IMR-90 (cell line): ENCODE results near the gene LINS1. TPM values are rescaled to one million over a fixed set of nuclear protein-coding genes. Genes with fewer than 3 reads are reported as not detected.

ENCODE experiments used
- ATAC-seq: fragments of 200-7000 bp; cut with Tn5 transposase; 2 replicates; pipeline ENCODE4 v1.9.1; 2020; ENCODE audit warnings: low read depth, mild to moderate bottlenecking, moderate library complexity
- BruUV-seq: library from RNA; stranded (reverse); fragments of 400-500 nt; replicated peaks from 2 replicates; lab custom pipeline; 2021; lab: Mats Ljungman, UMichigan
- CTCF ChIA-PET: fragments of 300-600 bp; formaldehyde crosslinking; extraction: SDS; loops from one replicate; lab custom pipeline; 2021; ENCODE audit warnings: antibody characterized with exemption; lab: Yijun Ruan, JAX
- POLR2A ChIA-PET: fragments of 300-600 bp; sonication (Branson Sonifier 250); formaldehyde crosslinking; loops from one replicate; lab custom pipeline; 2022; ENCODE audit warnings: antibody characterized with exemption; ENCODE audit not compliant: unreplicated experiment; lab: Charles Lee
- DNase-seq: peaks from one replicate; pipeline ENCODE4 v3.0.0; 2013
- H2AFZ ChIP-seq: replicated peaks from 2 replicates; pipeline ENCODE3; 2013; ENCODE audit warnings: low read length, mild to moderate bottlenecking; ENCODE audit not compliant: poor library complexity
- H2AK5ac ChIP-seq: 2 replicates; pipeline ENCODE4 v1.6.1; 2013; ENCODE audit warnings: low read depth, low read length, inconsistent platforms
- H2AK9ac ChIP-seq: replicated peaks from 2 replicates; pipeline ENCODE3; 2013; ENCODE audit warnings: mild to moderate bottlenecking, low read depth, low read length, moderate library complexity; ENCODE audit not compliant: poor library complexity
- H2BK120ac ChIP-seq: 2 replicates; pipeline ENCODE4 v1.6.1; 2013; ENCODE audit warnings: low read depth, low read length, inconsistent platforms
- H2BK15ac ChIP-seq: 3 replicates; pipeline ENCODE4 v1.6.1; 2013; ENCODE audit warnings: low read depth, low read length, inconsistent platforms
- H2BK20ac ChIP-seq: 2 replicates; pipeline ENCODE4 v1.6.1; 2013; ENCODE audit warnings: low read depth, mild to moderate bottlenecking, inconsistent platforms, low read length, moderate library complexity
- H2BK5ac ChIP-seq: 2 replicates; pipeline ENCODE4 v1.6.1; 2013; ENCODE audit warnings: mild to moderate bottlenecking, low read depth, low read length, inconsistent platforms; ENCODE audit not compliant: poor library complexity, severe bottlenecking
- H3K14ac ChIP-seq: replicated peaks from 2 replicates; pipeline ENCODE4 v1.6.1; 2013; ENCODE audit warnings: low read depth, low read length, inconsistent platforms
- H3K18ac ChIP-seq: 2 replicates; pipeline ENCODE4 v1.6.1; 2013; ENCODE audit warnings: low read depth, low read length, control low read depth
- H3K23ac ChIP-seq: 2 replicates; pipeline ENCODE4 v1.6.1; 2013; ENCODE audit warnings: low read depth, low read length, inconsistent platforms
- H3K27ac ChIP-seq: 2 replicates; pipeline ENCODE4 v1.5.1; 2013; ENCODE audit warnings: mild to moderate bottlenecking, control low read depth, low read length; ENCODE audit not compliant: insufficient read depth
- H3K27me3 ChIP-seq: 2 replicates; pipeline ENCODE4 v1.6.1; 2013; ENCODE audit warnings: low read length; ENCODE audit not compliant: control insufficient read depth, insufficient read depth
- H3K36me3 ChIP-seq: 2 replicates; pipeline ENCODE4 v1.6.1; 2013; ENCODE audit warnings: low read length, mixed read lengths; ENCODE audit not compliant: control insufficient read depth, insufficient read depth
- H3K4ac ChIP-seq: 2 replicates; pipeline ENCODE4 v1.6.1; 2013; ENCODE audit warnings: low read depth, low read length, inconsistent platforms
- H3K4me1 ChIP-seq: 2 replicates; pipeline ENCODE4 v1.6.1; 2013; ENCODE audit warnings: low read length, mixed read lengths; ENCODE audit not compliant: control insufficient read depth, insufficient read depth
- H3K4me2 ChIP-seq: 2 replicates; pipeline ENCODE4 v1.6.1; 2013; ENCODE audit warnings: low read depth, mild to moderate bottlenecking, control low read depth, low read length, moderate library complexity
- H3K4me3 ChIP-seq: 2 replicates; pipeline ENCODE4 v1.5.1; 2013; ENCODE audit warnings: low read depth, mild to moderate bottlenecking, control low read depth, low read length, moderate library complexity; ENCODE audit not compliant: insufficient read depth
- H3K56ac ChIP-seq: 2 replicates; pipeline ENCODE4 v1.6.1; 2013; ENCODE audit warnings: low read length, inconsistent platforms; ENCODE audit not compliant: insufficient read depth; ENCODE audit errors: extremely low read depth
- H3K79me1 ChIP-seq, 2 experiments: 2 replicates each; pipeline ENCODE4 v1.6.1; 2013; ENCODE audit warnings: low read length in 2 of 2, inconsistent platforms in 1 of 2, low read depth in 1 of 2
- H3K9ac ChIP-seq: 2 replicates; pipeline ENCODE4 v1.6.1; 2013; ENCODE audit warnings: low read depth, low read length, control low read depth
- H3K9me1 ChIP-seq: 2 replicates; pipeline ENCODE4 v1.6.1; 2013; ENCODE audit warnings: low read length, inconsistent platforms; ENCODE audit not compliant: insufficient read depth
- H3K9me3 ChIP-seq: 2 replicates; pipeline ENCODE4 v1.6.1; 2013; ENCODE audit warnings: low read length; ENCODE audit not compliant: control insufficient read depth, insufficient read depth
- H4K20me1 ChIP-seq: 2 replicates; pipeline ENCODE4 v1.6.1; 2013; ENCODE audit warnings: low read length, inconsistent platforms; ENCODE audit not compliant: insufficient read depth
- H4K5ac ChIP-seq: 2 replicates; pipeline ENCODE4 v1.6.1; 2013; ENCODE audit warnings: mild to moderate bottlenecking, low read depth, low read length, control low read depth
- H4K8ac ChIP-seq, 2 experiments: 2 replicates each; pipeline ENCODE4 v1.6.1; 2013; ENCODE audit warnings: low read depth in 2 of 2, low read length in 2 of 2, control low read depth in 1 of 2, inconsistent platforms in 1 of 2
- H4K91ac ChIP-seq: 2 replicates; pipeline ENCODE4 v1.6.1; 2013; ENCODE audit warnings: low read depth, low read length, inconsistent platforms; ENCODE audit not compliant: insufficient read depth
- BHLHE40 ChIP-seq: fragments of 150-350 bp; IDR thresholded peaks from 2 replicates; pipeline ENCODE4 v1.6.1; 2016; ENCODE audit warnings: mild to moderate bottlenecking, low read depth, low read length
- CHD1 ChIP-seq: IDR thresholded peaks from 2 replicates; pipeline ENCODE4 v1.6.1; 2012; ENCODE audit warnings: low read depth, low read length, improper control_type of control experiment
- CTCF ChIP-seq: conservative IDR thresholded peaks from 2 replicates; pipeline ENCODE4 v1.5.1; 2012; ENCODE audit warnings: mild to moderate bottlenecking, low read depth, low read length, improper control_type of control experiment
- MXI1 ChIP-seq: IDR thresholded peaks from 2 replicates; pipeline ENCODE4 v1.6.1; 2012; ENCODE audit warnings: low read depth, mild to moderate bottlenecking, low read length, moderate library complexity, borderline replicate concordance
- NFE2L2 ChIP-seq: fragments of 150-350 bp; IDR thresholded peaks from 2 replicates; pipeline ENCODE4 v1.6.1; 2016; ENCODE audit warnings: low read depth, mild to moderate bottlenecking, low read length
- RAD21 ChIP-seq: IDR thresholded peaks from 2 replicates; pipeline ENCODE4 v1.6.1; 2012; ENCODE audit warnings: low read length, improper control_type of control experiment
- RCOR1 ChIP-seq: IDR thresholded peaks from 2 replicates; pipeline ENCODE4 v1.6.1; 2012; ENCODE audit warnings: mild to moderate bottlenecking, low read length, improper control_type of control experiment; ENCODE audit not compliant: insufficient replicate concordance
- WGBS, 2 experiments: methylation state at CpG; one replicate each; pipeline versions ENCODE4 v1.1.5 to v1.1.7; 2013; ENCODE audit warnings: missing lambda C conversion rate in 2 of 2; ENCODE audit not compliant: insufficient read length in 1 of 2; ENCODE audit errors: extremely low coverage in 2 of 2; 5-methylcytosine and 5-hydroxymethylcytosine counted together
- dilution Hi-C: fragments of 300-500 bp; cut with HindIII; formaldehyde crosslinking; loops from one replicate; pipeline ENCODE4 v1.14.3; 2018; ENCODE audit warnings: low sequenced_read_pairs; ENCODE audit not compliant: unreplicated experiment
- in situ Hi-C: fragments of 300-500 bp; cut with MboI; formaldehyde crosslinking; loops from 3 replicates; pipeline ENCODE4 v1.14.3; 2019; ENCODE audit warnings: low sequenced_read_pairs, inconsistent platforms, mixed read lengths
- intact Hi-C: fragments of 100-400 bp; cut with micrococcal nuclease; formaldehyde crosslinking; loops from 2 replicates; pipeline ENCODE4 v1.10.0; 2022
- polyA plus RNA-seq, 3 experiments: library from polyadenylated mRNA; depleted of rRNA; stranded (reverse); fragments of >200 nt; gene quantifications; 2 replicates each; pipeline ENCODE4 v1.2.3, GENCODE V29; 2012; ENCODE audit warnings: low replicate concordance in 1 of 3
- total RNA-seq: library from RNA; depleted of rRNA; stranded (reverse); fragments of >200 nt; gene quantifications from 2 replicates; pipeline ENCODE4 v1.2.3, GENCODE V29; 2012

LINS1 gene
- total and polyA plus RNA-seq, 2 of the 4 experiments (the other 2 are of a cell fraction) = 6.9 to 10.6 TPM

- TF ChIP-seq CHD1 (0 out of 2 replicates have a peak, but pooled peaks have one; percentile 68), BHLHE40 (no peak), RCOR1 (no peak), MXI1 (peak; percentile 77), RAD21 (no peak)
Observed at GRCh38 chr15:100602064-100602822, at the start of gene LINS1, which contains the start of gene ASB7 (continued).

GRCh38 chr15:100651253-100651652 lies 49.3 kb upstream of the LINS1 start:
- Histone ChIP-seq H4K5ac (no peak overlapping the region), H3K56ac (no peak overlapping the region), H3K23ac (no peak overlapping the region), H3K4me2 (no peak overlapping the region), H3K27ac (no peak overlapping the region), H4K8ac (no peak overlapping the region), H2BK20ac (no peak overlapping the region), H3K4me1 (no peaks in the 10 kb centered on the region), H4K91ac (no peak overlapping the region), H2AK5ac (no peak overlapping the region), H2AK9ac (no peak overlapping the region), H3K4me3 (no peak overlapping the region), H3K79me1 (peaks cover 7 to 9% of the 10 kb centered on the region in 2 experiments; a peak in 2 of 4 replicates), H3K4ac (no peak overlapping the region), H3K18ac (no peak overlapping the region), H3K9me3 (no peaks in the 10 kb centered on the region), H3K27me3 (no peaks in the 10 kb centered on the region), H3K9me1 (no peaks in the 10 kb centered on the region), H3K36me3 (peaks cover 1% of the 10 kb centered on the region; the same call in 1 of the 2 replicates), H3K14ac (no peak overlapping the region), H2AFZ (no peak overlapping the region), H2BK120ac (no peak overlapping the region), H2BK15ac (no peak overlapping the region), H3K9ac (no peak overlapping the region), H2BK5ac (no peak overlapping the region), H4K20me1 (no peaks in the 10 kb centered on the region)
- BruUV-seq = no TSS peak
- CTCF ChIA-PET = interaction anchor here (0.6 to 1.0 kb wide), 4 partner anchors 10 to 1260 kb away, joined by 3 to 6 read pairs (median 4); no protein-coding TSS in a partner anchor
- ATAC-seq = no peak
- peak; percentile 46 for DNase-seq
- 87% methylated on average over 2 of the region's 5 CpGs; no CpG with 5 or more reads in 1 of the 2 experiments for WGBS, 2 experiments
- in situ Hi-C loops = no loop called here
- POLR2A ChIA-PET = no interaction called here
- TF ChIP-seq RCOR1 (no peak), CTCF (0 out of 2 replicates have a peak, but pooled peaks have one; percentile 1), BHLHE40 (no peak), NFE2L2 (no peak)
- intact Hi-C loops = no loop called here
- dilution Hi-C loops = no loop called here
